ENCODE data around the gene NHLH1.
A peak's percentile ranks its signal among the peaks of the same experiment; 100 is the strongest.

The NHLH1 gene

GRCh38 chr1:160413716-160414115 lies 46.8 kb downstream of the NHLH1 start:
- DNase-seq: peak in 1 of 2 experiments; percentile 33

GRCh38 chr1:160414881-160415280 lies 48.0 kb downstream of the NHLH1 start:
- DNase-seq: no peak

GRCh38 chr1:160415696-160416290 lies 48.9 kb downstream of the NHLH1 start:
- no peak for DNase-seq

GRCh38 chr1:160416369-160416768 lies 49.5 kb downstream of the NHLH1 start:
- DNase-seq: peak; percentile 9 to 49

GRCh38 chr1:160418483-160418882 lies 51.6 kb downstream of the NHLH1 start:
- no peak for DNase-seq

GRCh38 chr1:160419150-160419837 lies 52.4 kb downstream of the NHLH1 start:
- DNase-seq: no peak

- no peak for DNase-seq
Measured at GRCh38 chr1:160419838-160420169, 52.9 kb downstream of the NHLH1 start.

GRCh38 chr1:160420881-160421842 lies 54.3 kb downstream of the NHLH1 start:
- DNase-seq: no peak

- DNase-seq: no peak
Measured at GRCh38 chr1:160421881-160422280, 55.0 kb downstream of the NHLH1 start.

Data from NCI-H524 (cell line).